Measurements from ENCODE around the gene F9. TPM values are rescaled to one million over a fixed set of nuclear protein-coding genes. Genes with fewer than 3 reads are reported as not detected.

Gene F9
- total RNA-seq, 2 donors from 2014 or later: not detected

DNA sequence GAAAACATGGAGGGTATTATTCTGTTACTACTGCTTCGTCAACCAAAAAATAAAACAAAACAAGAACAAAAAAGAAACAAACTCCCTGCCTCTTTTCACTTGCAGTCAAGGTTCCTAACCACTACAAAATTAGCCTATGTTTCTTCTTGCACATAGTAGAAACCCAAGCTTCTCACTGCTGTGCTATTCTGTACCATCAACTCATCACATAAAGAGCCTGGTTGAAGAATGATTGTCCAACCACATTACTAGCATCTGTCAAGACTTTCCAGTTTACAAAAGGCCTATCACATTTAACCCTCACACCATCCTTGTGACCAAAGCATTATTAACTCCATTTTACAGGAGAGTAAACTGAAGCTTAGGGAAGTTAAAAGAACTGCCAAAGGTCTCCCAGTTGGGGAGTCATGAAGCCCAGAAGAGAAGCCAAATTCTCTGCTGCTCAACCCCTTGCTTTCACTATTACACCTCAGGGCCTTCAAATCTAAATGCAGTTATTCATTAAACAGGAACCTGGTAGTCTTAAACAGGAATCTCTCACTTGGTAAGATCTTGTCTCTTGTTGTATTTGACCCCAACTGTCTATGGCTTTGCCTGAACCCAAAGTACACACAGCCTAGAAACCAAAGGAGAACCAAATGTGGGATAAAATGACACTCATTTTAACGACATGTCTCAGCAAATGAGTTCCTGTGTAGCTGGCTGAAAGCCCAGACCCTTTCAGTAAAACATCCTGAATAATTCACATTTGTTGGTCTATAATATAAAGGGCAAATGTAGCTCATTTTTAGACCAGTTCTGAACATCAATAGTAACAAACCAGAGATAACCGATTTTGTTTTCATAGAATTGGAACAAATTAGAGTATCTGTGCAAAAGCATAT is 8.6 kb downstream of the F9 start:
- DNase-seq: no peak

DNA sequence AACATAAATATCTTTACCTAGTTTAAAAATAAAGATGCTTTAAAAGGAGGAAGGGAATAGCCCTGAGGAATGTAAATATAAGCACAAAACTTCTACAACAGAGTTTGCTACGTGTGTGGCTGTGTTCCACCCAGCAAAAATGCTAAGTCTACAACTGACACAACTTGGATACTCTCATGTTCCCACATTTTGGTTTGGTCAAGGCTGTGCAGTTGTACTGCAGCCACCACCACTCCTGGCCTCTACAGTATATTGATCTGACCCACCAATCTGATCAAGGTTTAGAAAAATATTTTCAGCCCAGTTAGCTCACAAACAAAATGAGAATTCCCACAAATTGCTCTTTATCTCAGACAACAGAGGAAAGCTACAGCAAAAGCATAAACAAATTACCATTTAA is 12.1 kb downstream of the F9 start:
- 62 to 90% methylated on average over 1 of the region's 1 CpG for WGBS, 2 donors
- TF ChIP-seq POLR2A (IDR thresholded peaks at IDR 0.05) (no peak), CTCF (IDR thresholded peaks at IDR 0.05) (no peak)
- Histone ChIP-seq H3K4me3 (no peak overlapping the region), H3K27ac (no peak overlapping the region), H3K36me3 (replicated peaks in 1 of 2; ENCODE audit: insufficient read depth in 1 of 2, low read depth in 2 of 2) (no peaks in the 10 kb centered on the region), H3K27me3 (no peaks in the 10 kb centered on the region), H3K9me3 (peaks cover 0 to 3% (median 0%) of the 10 kb centered on the region in 3 donors), H3K4me1 (peaks cover 22% of the 10 kb centered on the region)
- ATAC-seq: no peak
- DNase-seq: no peak
- intact Hi-C loops (cut with DNase I): no loop called here

More for the DNA sequence above, 8.6 kb downstream of the F9 start:
- Histone ChIP-seq H3K27ac (no peak overlapping the region), H3K4me3 (no peak overlapping the region), H3K27me3 (no peaks in the 10 kb centered on the region), H3K36me3 (replicated peaks in 1 of 2; ENCODE audit: insufficient read depth in 1 of 2, low read depth in 2 of 2) (no peaks in the 10 kb centered on the region), H3K9me3 (no peaks in the 10 kb centered on the region), H3K4me1 (peaks cover 14% of the 10 kb centered on the region)
- intact Hi-C loops (cut with DNase I): no loop called here
- 56% methylated on average over 3 of the region's 3 CpGs for WGBS, 2 donors
- no peak for ATAC-seq
- no peak for TF ChIP-seq POLR2A (IDR thresholded peaks at IDR 0.05)
- TF ChIP-seq CTCF (IDR thresholded peaks at IDR 0.05): no peak

DNA sequence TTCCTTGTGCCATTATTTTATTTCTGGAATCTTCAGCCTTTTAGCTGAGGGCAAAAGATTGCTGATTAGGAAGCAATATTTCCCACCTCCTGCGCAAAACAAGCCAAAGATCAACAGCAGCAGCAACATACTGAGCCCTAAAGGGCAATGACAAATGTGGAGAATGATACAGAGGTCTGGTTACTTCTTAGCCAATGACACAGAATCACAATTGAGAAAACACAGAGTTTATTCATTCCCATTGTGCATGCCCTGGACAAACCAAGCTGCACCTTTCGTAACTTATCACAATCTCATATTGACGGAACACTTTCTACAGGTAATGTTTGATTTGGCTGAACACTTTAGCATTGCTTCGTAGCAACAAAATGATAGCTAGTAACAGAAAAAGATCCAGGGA is 13.4 kb downstream of the F9 start:
- WGBS, 2 donors: 10 to 17% methylated on average over 4 of the region's 4 CpGs
- no peak overlapping the region for H3K4me3 ChIP-seq
- peak overlapping the region in 2 of 4 donors; percentile 56 to 78 for H3K27ac ChIP-seq
- TF ChIP-seq CTCF (IDR thresholded peaks at IDR 0.05) (no peak), POLR2A (IDR thresholded peaks at IDR 0.05) (peak in 1 of 3 donors; percentile 29)
- peaks cover 0 to 3% (median 0%) of the 10 kb centered on the region in 3 donors for H3K9me3 ChIP-seq
- ATAC-seq (peak; percentile 98), DNase-seq (peak in 3 of 4 donors; percentile 7 to 27 (median 10))
- peaks cover 22% of the 10 kb centered on the region for H3K4me1 ChIP-seq
- no peaks in the 10 kb centered on the region for H3K27me3 ChIP-seq
- H3K36me3 ChIP-seq (replicated peaks in 1 of 2; ENCODE audit: insufficient read depth in 1 of 2, low read depth in 2 of 2): no peaks in the 10 kb centered on the region
- intact Hi-C loops (cut with DNase I): no loop called here

- WGBS, 2 donors: 55 to 56% methylated on average over 3 of the region's 3 CpGs
- intact Hi-C loops (cut with DNase I): no loop called here
- no peaks in the 10 kb centered on the region for H3K36me3 ChIP-seq (replicated peaks in 1 of 2; ENCODE audit: insufficient read depth in 1 of 2, low read depth in 2 of 2)
- H3K27me3 ChIP-seq: no peaks in the 10 kb centered on the region
- H3K4me3 ChIP-seq: no peak overlapping the region
- H3K9me3 ChIP-seq: peaks cover 0 to 3% (median 0%) of the 10 kb centered on the region in 3 donors
- peaks cover 22% of the 10 kb centered on the region for H3K4me1 ChIP-seq
- DNase-seq (no peak), ATAC-seq (no peak)
- TF ChIP-seq CTCF (IDR thresholded peaks at IDR 0.05) (peak in 1 of 7 experiments; percentile 4), POLR2A (IDR thresholded peaks at IDR 0.05) (no peak)
- peak overlapping the region in 2 of 4 donors; percentile 30 to 55 for H3K27ac ChIP-seq
Observed at GRCh38 chrX:139544591-139544990, 14.1 kb downstream of the F9 start.

Data from body of pancreas (tissue), 4 donors.